Measurements from ENCODE around the gene PTPN5. TPM values are rescaled to one million over a fixed set of nuclear protein-coding genes. Genes with fewer than 3 reads are reported as not detected.

The PTPN5 gene
- total RNA-seq, 4 donors from 2014 or later: under 0.01 to 3.2 (median 0.79) TPM

Other genes starting within 250 kb of the PTPN5 start
- 10 to 100 TPM; 11.8 to 37.3 (median 28.0) TPM for gene UEVLD, start 203.1 kb downstream of the PTPN5 start, total RNA-seq
- gene MISFA, start 192.0 kb downstream of the PTPN5 start, total RNA-seq: 1 to 10 TPM in 1 of 4 donors, not detected in 3; 5.6 TPM
- gene SPTY2D1, start 157.5 kb downstream of the PTPN5 start, total RNA-seq: 10 to 100 TPM; 12.6 to 32.8 (median 23.2) TPM
- gene TMEM86A, start 93.0 kb downstream of the PTPN5 start, total RNA-seq: 1 to 10 TPM; 1.3 to 3.9 (median 3.3) TPM
- 1 to 10 TPM in 1 of 4 donors, not detected in 3; 1.0 TPM for gene IGSF22, start 65.6 kb downstream of the PTPN5 start, total RNA-seq
- not detected for gene MRGPRX1, start 147.6 kb upstream of the PTPN5 start, total RNA-seq